Measurements from ENCODE around the gene HEXA.

The HEXA gene

DNA sequence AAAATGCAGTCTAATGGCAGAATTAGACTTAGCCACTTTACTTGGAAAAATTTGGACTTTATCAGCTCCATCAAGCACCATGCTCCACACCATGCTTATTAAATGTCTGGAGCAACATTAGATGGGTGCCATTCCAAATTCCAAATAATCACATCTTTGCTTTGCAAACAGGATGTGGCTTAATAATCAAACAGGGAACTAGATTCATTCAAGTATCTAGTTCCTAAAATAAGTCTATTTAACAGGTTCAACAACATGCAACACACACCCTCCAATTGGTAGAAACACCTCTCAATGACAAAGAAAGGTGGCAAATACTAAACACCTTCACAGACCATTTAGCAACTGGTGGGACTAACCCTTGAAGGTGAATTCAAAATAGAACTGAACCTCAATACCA lies 3.5 kb downstream of the HEXA start:
- DNase-seq = no peak

DNA sequence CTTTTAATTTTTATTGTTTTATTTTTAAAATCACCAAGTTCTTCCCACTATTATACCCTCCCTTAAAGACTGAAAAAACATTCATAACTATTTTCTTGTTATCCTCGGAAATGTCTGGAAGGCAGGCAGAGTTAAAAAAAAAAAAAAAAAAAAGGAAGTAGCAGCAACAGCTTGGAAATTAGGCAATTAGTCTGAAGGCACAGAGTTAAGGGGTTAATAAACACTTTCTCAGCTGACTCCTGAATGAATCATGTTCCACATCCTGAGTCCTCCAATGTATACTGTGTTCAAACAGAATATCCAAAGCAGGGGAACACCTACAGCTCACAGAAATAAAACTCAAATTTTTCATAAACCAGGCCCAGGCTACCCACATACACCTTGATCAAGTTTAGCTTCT lies 5.8 kb downstream of the HEXA start:
- DNase-seq = no peak

DNA sequence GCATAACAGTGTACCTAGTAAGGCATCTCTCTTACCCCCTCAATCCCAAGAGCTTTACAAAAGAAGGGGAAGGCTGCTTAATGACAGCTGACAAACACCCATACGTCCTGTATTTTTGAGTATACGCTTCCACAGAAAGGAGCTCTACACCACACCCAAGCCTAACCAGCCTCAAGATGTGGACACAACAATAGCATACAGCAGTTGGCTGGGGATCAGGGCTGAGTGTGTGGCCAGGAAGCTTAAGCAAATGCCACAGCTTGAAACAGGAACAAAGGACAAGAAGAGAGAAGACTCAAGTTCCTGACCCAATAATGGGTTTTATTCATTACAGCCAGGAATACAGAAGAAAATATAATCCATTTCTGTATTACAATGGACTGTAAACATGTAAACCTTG lies 6.9 kb downstream of the HEXA start:
- DNase-seq = no peak

DNA sequence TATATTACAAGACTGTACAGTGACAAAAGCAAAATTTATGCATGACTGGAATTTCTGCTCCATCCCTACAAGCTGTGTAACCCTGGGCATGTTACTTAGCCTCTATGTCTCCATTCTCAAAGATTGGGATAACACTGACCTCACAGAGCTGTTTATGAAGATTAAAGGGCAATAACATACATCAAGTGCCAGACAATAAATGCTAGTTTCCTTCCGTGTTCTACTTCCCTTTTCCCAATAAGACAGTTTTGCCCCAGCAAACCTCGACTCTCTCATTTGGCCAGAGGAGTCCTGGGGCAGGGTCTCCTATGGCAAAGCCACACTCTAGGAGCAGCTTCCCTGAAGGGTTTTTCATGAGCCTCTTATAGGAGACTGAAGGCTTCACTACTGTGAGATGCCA lies 7.5 kb downstream of the HEXA start:
- no peak for DNase-seq

DNA sequence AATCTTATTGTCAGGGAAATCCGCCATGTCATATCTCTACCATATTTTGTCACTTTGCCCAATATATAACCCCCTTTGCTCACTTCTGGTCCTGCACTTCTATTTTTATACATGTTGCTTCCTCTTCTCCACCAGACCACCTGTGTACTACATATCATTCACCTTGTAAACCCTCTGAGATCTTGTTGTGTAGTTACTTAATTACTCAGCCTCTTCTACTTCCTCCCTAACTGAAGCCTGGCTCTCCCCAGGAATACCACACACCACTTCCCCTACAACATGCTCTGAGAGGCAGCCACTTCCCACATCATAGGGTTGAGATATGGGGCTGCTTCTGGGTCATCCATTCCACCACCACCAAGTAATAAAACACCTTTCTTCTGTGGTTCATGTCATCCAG lies 10.0 kb downstream of the HEXA start:
- no peak for DNase-seq

DNA sequence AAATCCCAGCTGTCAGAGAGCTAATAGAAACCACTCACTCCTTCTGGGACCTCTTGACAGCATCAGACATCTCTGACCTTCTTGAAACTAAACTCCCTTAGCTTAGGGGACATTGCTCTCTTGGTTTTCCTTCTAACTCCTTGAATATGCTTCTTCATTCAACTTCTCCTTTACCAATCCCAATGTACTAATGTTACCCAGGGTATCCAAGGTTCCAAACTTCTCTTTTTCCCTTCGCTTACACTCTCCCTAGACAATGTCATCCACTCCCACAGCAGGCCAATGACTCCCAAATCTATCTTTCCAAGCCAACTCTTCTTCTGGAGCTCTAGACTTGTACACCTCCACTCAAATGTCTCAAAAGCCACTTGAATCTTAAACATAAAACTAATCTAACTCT lies 14.6 kb downstream of the HEXA start:
- no peak for DNase-seq

DNA sequence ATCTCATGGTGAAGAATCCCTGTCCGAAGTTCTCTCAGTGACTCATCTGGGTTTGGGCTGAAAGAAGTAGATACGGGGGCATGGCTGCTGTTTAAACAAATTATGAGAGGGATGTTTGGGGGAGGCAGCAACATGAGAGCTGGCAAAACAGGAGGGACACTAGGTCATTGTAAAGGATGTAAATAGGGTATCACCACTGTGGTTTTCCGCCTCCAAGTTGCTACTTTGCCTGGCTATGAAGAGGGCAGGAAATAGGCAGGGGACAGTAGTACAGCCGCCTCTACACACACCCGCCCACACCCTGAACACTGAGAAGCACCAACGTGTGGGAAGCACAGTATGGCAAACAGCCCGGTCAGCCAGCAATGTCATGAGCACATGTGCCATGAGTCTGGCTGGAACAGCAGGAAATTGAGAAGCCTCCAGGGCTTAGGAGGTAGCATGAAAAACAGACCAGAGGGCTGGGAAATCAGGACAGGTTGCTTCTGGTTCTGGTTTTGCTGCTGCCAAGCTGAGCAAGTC lies 17.1 kb downstream of the HEXA start:
- DNase-seq = no peak

DNA sequence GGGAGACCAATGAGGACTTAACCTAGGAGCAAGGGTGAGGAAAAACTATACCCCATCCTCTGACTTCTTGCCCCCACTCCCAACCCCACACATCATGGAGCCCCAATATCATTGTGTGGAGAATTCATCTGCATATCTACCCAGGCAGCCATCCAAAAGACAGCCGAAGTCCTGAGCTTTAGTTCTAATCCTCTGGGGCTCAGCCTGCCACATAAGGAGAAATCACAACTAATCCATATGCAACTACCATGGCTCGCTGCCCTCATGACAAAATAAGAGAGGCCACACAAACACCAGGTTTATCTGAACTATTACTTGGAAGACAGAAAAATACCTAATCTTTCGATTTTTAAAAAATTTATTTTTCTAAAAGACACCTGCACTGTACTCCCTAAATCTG lies 17.7 kb downstream of the HEXA start:
- no peak for DNase-seq

DNA sequence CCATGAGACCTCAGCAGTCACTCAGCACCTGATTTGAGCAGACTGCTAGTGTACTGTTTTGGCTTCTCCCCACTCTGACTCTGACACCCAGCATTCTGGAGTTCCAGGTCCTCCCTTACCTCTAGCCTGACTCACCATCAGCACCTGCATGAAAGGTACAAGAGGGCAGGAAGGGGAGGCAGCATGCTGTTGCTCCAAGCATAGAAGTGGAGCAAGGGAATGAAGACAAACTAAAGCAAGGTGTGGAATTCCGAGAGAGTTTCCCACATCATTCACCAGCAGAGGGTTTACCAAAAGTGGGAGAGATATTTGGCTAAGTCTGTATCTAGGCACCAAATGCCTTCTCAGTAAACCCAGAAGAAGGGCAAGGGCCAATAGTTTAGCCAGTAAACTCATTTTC lies 21.3 kb downstream of the HEXA start:
- DNase-seq = no peak

DNA sequence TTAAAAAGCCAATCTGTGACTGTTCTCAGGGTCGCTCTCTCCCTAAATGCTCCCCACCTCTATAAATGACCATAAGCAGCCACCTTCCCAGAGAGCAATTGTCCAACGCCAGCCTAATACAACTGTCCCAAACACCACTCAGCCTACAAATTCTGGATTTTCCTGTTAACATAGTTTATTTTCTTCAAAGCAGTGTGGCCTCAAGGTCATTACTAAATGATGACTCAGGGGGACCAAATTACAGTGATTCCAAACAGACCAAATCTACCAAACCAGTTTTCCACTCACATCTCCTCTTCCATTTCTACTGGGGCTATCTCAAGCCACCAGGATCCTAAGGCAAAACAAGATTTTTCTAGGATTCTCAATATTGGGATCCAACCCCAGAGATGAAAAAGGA lies 22.5 kb downstream of the HEXA start:
- no peak for DNase-seq

DNA sequence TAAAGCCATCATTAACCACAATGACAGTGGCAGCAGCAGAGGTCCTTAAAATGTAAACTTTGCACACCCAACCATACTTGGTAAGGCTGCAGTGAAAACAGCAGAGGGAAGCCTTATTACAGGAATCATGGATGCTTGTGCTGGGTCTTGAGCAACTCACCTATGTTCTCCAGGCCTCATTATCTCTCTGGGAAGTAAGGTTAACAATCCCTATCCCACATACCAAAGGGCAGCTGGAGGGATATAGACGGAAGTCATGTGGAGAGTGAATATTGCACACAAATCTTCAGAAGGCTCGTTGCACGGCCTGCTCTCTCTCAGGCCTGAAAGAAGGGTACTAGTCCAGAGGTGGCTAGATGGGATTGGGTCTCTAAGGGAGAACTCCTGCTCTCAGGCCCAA lies 30.0 kb downstream of the HEXA start:
- no peak for DNase-seq

DNA sequence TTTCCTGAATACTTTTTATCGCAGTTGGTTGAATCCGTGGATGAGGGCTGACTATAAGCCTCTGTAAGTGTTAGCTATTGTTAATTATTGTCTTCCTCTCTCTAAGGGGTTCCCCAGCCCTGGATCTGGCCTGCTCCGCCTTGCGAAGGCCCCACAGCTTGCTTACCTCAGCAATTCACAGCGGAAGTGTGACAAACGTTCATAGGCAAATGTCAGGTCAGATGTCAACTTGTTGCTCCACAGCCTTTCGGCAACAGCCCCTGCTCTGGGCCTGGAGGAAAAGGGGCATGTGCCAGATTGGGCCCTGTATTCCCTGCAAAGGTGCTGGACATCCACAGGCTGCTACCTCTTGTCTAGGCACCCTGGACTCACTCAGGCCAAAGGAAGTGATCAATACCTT lies 30.5 kb downstream of the HEXA start:
- DNase-seq = no peak

DNA sequence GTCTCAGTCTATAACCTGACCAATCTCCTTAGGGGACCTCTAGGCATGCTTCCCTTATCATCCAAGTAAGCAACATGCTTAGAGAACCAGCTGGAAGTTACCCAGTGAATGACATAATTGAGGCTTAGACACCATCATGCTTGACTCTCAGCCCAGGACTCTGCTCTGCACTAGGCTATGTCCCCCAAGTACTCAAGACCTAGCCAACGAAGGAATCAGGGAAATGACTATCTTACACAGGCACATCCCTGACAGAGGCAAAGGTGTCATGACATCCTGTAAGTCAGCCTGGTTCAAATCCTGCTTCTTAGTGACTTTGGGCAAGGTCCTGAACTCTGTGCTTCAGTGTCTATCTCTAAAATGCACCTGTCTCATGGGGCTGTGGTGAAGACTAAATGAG lies 31.2 kb downstream of the HEXA start:
- no peak for DNase-seq

DNA sequence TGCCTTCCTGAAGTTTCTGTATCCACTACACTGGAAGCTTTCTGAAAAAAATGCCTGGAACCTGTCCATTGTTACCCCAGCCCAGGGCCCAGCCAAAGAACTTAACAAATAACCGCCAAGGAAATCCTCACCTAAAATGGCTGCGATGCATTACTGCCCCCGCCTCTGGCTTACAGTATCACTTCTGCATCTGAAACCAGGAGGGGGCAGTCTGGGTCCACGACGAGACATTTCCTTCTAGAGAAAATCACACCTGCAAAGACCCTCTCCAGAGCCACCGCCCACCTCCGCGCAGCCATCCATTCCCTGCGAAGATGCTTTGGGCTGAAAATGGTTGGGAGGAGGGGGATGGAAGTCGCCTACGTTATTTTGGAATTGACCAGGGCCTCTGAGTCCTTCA lies 33.4 kb downstream of the HEXA start:
- no peak for DNase-seq

DNA sequence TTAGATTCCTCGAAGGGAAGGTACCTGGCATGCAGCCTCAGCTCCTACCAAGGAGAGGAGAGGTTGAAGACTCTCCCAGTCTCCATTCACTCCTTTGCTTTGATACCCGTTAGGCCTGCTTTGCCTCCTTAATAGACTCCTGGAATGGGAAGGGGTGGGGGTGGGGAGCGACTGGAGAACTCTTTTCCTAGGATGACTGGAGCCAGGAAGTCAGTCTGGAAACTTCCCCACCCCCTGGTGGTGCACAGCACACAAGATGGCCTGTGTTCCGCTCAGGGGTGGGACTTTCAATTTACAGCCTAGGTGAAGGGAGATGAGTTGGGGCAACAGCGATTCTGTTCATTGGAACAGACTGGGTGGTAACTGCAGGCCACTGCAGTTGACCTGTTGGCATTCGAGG lies 34.5 kb downstream of the HEXA start:
- no peak for DNase-seq

DNA sequence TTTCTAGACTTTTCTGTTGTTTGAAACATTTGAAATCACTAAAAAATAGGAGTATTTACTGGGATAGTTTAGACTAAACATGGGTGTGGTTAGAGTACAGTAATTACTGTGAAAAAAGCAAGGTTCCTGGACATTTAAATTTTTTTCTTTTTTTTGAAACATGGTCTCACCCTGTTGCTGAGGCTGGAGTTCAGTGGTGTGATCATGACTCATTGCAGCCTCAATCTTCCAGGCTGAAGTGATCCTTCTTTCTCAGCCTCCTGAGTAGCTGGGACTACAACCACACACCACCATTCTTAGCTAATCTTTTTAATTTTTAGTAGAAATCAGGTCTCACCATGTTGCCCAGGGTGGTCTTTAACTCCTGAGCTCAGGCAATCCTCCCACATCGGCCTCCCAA lies 35.4 kb downstream of the HEXA start:
- DNase-seq = no peak

DNA sequence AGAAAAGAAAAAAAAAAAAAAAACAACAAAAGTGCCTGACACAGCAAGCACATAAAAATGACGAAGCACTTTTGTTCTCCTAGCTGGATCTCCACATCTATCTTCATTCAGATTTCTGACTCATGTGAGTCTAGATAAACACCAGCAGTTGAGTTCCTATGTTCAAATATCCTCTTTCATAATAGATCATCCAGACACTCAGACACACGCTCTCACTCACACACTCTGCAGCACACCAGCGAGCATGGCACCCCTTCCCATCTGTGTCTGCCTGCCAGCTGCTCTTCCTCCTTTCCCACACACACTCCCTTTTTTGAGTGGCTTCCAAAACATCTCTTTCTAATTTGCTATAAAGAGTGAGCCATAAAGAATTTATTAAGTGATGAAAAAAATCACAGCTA lies 36.0 kb downstream of the HEXA start:
- no peak for DNase-seq

DNA sequence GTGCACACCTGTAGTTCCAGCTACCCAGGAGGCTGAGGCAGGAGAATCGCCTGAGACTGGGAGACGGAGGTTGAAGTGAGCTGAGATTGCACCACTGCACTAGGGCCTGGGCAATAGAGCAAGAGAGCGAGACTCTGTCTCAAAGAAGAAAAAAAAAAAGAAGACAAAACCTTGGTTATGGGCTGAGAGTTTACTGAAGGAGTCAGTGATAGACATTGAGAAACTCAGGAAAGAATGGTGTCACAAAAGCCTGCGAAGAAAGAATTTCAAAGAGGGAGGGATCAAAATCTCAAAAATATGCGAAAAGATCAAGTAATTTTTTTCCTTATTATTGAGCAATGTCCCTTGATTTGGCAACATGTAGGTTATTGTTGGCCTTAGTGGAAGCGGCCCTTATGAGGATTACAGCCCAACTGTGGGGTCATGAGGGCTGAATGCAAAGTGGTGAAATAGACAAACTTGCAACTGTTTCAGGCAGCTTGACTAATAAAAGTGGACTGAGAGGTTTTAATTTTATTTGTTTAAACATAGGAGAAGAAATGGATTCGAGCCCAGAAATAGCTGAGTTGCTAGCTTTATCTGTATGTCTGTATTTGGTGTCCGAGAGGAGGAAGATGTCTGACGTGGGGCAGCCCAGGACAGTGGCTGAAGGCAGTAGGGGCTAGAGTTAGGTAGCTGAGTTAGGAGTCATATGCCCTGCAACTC lies 37.0 kb downstream of the HEXA start:
- no peak for DNase-seq

DNA sequence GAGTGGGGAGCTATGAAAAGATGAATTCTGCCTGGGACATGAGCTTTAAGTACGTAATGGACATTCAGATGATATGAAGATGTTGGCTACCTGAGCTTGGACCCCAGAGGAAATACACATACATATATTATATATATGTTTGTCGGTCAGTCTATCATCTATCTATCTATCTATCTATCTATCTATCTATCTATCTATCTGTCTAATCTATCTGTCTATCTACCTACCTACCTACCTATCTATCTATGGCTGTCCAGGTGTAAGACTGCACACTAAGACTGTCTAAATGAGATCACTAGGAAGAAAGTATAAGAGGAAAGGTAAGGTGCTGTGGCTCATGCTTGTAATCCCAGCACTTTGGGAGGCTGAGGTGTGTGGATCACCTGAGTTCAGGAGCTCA lies 37.7 kb downstream of the HEXA start:
- no peak for DNase-seq

DNA sequence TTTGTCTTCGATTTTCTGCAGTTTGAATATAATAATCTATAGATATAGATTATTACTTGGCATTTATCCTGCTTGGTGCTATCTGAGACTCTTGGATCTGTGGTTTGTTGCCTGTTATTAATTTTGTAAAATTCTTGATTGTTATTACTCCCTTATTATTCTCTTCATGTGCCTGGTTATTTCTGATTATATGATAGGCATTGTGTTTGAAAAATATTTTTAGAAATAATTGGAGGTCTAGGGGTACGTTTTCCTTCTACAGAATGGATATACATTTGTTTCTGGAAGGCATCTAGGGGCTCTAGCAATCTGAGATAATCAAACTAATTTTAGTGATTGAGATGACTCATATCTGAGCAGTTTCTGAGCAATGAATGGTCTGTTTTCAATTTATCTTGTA lies 41.0 kb downstream of the HEXA start:
- DNase-seq = no peak

DNA sequence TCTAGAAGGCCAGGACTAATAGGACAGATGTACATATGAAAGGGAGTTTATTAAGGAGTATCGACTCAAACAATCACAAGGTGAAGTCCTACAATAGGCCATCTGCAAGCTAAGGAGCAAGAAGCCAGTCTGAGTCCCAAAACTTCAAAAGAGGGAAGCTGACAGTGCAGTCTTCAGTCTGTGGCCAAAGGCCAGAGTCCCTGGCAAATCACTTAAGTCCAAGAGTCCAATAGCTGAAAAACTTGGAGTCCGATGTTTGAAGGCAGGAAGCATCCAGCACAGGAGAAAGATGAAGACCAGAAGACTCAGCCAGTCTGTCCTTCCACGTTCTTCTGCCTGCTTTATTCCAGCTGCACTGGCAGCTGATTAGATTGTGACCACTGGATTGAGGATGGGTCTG lies 44.8 kb downstream of the HEXA start:
- no peak for DNase-seq

DNA sequence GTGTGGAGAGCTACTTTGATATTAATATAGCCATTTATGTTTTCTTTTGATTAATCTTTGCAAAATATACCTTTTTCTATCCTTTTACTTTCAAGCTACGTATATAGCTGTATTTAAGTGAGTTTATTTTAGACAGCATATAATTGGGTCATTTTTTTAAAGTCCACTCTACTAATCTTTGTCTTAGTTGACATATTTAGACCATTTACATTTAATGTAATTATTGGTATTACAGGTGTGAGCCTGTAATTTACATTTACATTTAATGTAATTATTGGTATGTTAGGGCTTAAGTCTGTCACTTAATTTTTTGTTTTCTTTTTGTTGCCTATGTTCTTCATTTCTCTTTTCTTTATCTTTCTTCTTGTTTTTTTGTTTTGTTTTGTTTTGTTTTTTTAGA lies 52.1 kb downstream of the HEXA start:
- DNase-seq = no peak

DNA sequence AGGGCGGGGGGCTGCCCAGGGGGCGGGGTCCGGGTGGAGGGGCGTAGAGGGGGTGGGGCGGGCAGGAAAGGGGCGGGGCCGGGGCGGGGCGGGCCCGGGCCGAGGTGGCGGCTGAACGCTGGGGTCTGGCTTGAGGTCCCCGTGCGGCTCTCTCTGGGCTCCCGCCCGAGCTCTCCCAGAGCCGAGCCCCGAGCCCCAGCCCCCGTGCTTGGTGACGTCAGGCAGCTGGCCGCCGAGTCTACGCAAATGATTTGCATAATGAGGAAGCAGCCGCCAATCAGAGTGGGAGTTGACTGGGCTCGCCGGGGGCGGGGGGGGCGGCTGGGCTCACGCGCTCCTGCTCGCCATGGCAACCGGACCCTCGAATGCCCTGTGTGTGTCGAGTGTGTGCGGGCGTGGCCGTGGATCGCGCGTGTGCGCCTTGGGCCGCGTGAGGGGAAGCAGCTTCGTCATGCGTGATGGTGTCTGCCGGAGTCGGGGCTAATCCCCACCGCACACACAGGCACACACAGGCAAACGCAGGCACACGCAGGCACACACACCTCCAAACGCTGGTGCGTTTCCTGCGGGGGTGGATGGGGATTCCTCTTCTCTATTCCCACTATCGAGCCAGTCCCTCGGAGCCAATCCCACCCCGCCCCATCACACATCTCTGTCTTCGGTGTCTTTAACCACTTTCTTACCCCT lies 55.7 kb downstream of the HEXA start, which contains the start of gene CELF6:
Gene CELF6, minus strand, starts transcription at position 173 of the 687 bp plus-strand sequence. CDS start 283 bp downstream, outside the sequence.
- DNase-seq = no peak

DNA sequence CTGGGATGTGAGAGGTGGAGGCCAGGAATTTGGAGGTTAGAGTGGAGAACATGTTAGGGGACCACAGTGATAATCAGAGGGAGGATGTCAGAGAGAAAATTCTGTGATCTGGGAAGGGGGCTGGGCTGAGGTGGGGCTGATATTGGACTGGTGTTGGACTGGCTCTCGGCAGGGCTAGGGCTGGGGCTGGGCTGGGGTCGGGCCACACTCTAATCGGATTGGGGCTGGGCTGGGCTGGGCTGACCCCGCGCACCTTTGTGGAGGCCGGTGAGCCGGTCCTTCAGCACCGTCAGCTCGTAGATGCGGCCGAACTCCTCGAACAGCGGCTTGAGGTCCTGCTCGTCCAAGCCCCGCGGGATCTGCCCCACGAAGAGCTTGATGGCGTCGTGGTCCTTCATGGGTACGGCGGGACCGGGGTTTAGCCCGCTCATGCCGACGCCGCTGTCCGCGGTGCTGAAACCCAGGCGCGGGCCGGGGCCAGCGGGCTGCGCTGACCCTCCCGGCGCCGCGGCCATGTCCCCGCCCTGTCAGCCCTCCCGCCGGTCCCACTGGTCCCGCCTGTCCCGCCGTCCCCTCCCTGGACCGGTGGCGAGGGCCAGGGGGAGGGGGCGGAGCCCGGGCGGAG lies 56.3 kb downstream of the HEXA start:
- no peak for DNase-seq

Measured in GOT3 (cell line).